Measurements from ENCODE around the gene CTNNA3. TPM values are rescaled to one million over a fixed set of nuclear protein-coding genes. Genes with fewer than 3 reads are reported as not detected.

CTNNA3 gene
- total and polyA plus RNA-seq, 2 of the 4 experiments (the other 2 are of a cell fraction): 0.19 to 0.90 TPM

- in situ Hi-C loops (cut with MboI; ENCODE audit: low sequenced_read_pairs): no loop called here
- H2AFZ ChIP-seq (replicated peaks; ENCODE audit: low read length, poor library complexity): no peak overlapping the region
- ATAC-seq (ENCODE audit: low read depth) (no peak), DNase-seq (no peak)
- no peak overlapping the region for H2AK5ac ChIP-seq (ENCODE audit: low read depth, low read length)
- no peak overlapping the region for H3K9ac ChIP-seq (ENCODE audit: low read depth, low read length)
- H3K9me3 ChIP-seq (ENCODE audit: control insufficient read depth, insufficient read depth, low read length): peaks cover 12% of the 10 kb centered on the region
- no peak overlapping the region for H3K56ac ChIP-seq (ENCODE audit: extremely low read depth, insufficient read depth, low read length)
- TF ChIP-seq ELK1 (IDR thresholded peaks at IDR 0.05; ENCODE audit: borderline replicate concordance, low read depth, low read length): no peak
- TF ChIP-seq RAD21 (IDR thresholded peaks at IDR 0.05; ENCODE audit: low read length): no peak
- no peak for TF ChIP-seq NFE2L2 (IDR thresholded peaks at IDR 0.05; ENCODE audit: low read depth, low read length)
- TF ChIP-seq CTCF (conservative IDR thresholded peaks at IDR 0.05; ENCODE audit: low read depth, low read length): no peak
- TF ChIP-seq RCOR1 (IDR thresholded peaks at IDR 0.05; ENCODE audit: insufficient replicate concordance, low read length): no peak
- no peak for TF ChIP-seq BHLHE40 (IDR thresholded peaks at IDR 0.05; ENCODE audit: low read depth, low read length)
- no peaks in the 10 kb centered on the region for H3K4me1 ChIP-seq (ENCODE audit: control insufficient read depth, insufficient read depth, low read length)
- H3K79me1 ChIP-seq (ENCODE audit: low read depth in 1 of 2, low read length in 2 of 2): no peaks in the 10 kb centered on the region
- dilution Hi-C loops (cut with HindIII; ENCODE audit: low sequenced_read_pairs, unreplicated experiment): no loop called here
- ChIA-PET CTCF (no interaction called here), POLR2A (ENCODE audit: unreplicated experiment) (no interaction called here)
- H3K36me3 ChIP-seq (ENCODE audit: control insufficient read depth, insufficient read depth, low read length): no peaks in the 10 kb centered on the region
- no peaks in the 10 kb centered on the region for H3K9me1 ChIP-seq (ENCODE audit: insufficient read depth, low read length)
- H3K14ac ChIP-seq (replicated peaks; ENCODE audit: low read depth, low read length): no peak overlapping the region
- H2BK120ac ChIP-seq (ENCODE audit: low read depth, low read length): no peak overlapping the region
- BruUV-seq (replicated peaks): no TSS peak
- H3K27me3 ChIP-seq (ENCODE audit: control insufficient read depth, insufficient read depth, low read length): no peaks in the 10 kb centered on the region
- no peaks in the 10 kb centered on the region for H4K20me1 ChIP-seq (ENCODE audit: insufficient read depth, low read length)
- H3K27ac ChIP-seq (ENCODE audit: insufficient read depth, low read length): no peak overlapping the region
- H3K18ac ChIP-seq (ENCODE audit: low read depth, low read length): no peak overlapping the region
- no peak overlapping the region for H2BK20ac ChIP-seq (ENCODE audit: low read depth, low read length)
- H3K4me3 ChIP-seq (ENCODE audit: insufficient read depth, low read depth, low read length): no peak overlapping the region
- H4K5ac ChIP-seq (ENCODE audit: low read depth, low read length): no peak overlapping the region
- no peak overlapping the region for H2AK9ac ChIP-seq (replicated peaks; ENCODE audit: low read depth, low read length, poor library complexity)
- H3K23ac ChIP-seq (ENCODE audit: low read depth, low read length): no peak overlapping the region
- no peak overlapping the region for H3K4me2 ChIP-seq (ENCODE audit: low read depth, low read length)
- 11% methylated on average over 1 of the region's 2 CpGs; no CpG with 5 or more reads in 1 of the 2 experiments for WGBS, 2 experiments (ENCODE audit: extremely low coverage in 2 of 2, insufficient read length in 1 of 2)
- no peak overlapping the region for H2BK5ac ChIP-seq (ENCODE audit: low read depth, low read length, poor library complexity, severe bottlenecking)
- no peak overlapping the region for H2BK15ac ChIP-seq (ENCODE audit: low read depth, low read length)
- no peak overlapping the region for H3K4ac ChIP-seq (ENCODE audit: low read depth, low read length)
- H4K91ac ChIP-seq (ENCODE audit: insufficient read depth, low read depth, low read length): no peak overlapping the region
- intact Hi-C loops (cut with micrococcal nuclease): no loop called here
- no peak overlapping the region for H4K8ac ChIP-seq (ENCODE audit: low read depth in 2 of 2, low read length in 2 of 2)
These were observed 1281.1 kb downstream of the CTNNA3 start for GRCh38 chr10:66414943-66415342.
